ENCODE results near the gene DDX18.
"Not testable (repeated sequence)": the region's sequence is repeated elsewhere in the genome, so short reads cannot be mapped to it uniquely, and the experiment has no call there.

The DDX18 gene

DNA sequence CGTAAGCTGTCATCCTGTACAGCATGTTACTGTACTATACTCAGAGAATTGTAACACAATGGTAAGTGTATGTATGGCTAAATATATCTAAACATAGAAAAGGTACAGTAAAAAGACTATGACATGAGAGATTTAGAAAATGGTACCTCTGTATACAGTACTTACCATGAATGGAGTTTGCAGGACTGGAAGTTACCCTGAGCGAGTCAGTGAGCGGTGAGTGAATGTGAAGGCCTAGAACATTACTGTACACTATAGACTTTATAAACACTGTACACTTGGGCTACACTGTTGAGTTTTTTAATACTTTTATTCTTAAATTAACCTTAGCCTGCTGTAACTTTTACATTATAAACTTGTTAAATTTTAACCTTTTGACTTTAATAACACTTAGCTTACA, 1.5 kb downstream of the DDX18 start:
- ChIA-PET CTCF (interaction anchor here (1.0 to 5.5 kb wide), 4 partner anchors 10 to 189 kb away, joined by 3 to 127 read pairs (median 30); no protein-coding TSS in a partner anchor), POLR2A (no interaction called here)
- DNase-seq (ENCODE audit: extremely low spot score), result no peak
- TF ChIP-seq, protein P1, sequence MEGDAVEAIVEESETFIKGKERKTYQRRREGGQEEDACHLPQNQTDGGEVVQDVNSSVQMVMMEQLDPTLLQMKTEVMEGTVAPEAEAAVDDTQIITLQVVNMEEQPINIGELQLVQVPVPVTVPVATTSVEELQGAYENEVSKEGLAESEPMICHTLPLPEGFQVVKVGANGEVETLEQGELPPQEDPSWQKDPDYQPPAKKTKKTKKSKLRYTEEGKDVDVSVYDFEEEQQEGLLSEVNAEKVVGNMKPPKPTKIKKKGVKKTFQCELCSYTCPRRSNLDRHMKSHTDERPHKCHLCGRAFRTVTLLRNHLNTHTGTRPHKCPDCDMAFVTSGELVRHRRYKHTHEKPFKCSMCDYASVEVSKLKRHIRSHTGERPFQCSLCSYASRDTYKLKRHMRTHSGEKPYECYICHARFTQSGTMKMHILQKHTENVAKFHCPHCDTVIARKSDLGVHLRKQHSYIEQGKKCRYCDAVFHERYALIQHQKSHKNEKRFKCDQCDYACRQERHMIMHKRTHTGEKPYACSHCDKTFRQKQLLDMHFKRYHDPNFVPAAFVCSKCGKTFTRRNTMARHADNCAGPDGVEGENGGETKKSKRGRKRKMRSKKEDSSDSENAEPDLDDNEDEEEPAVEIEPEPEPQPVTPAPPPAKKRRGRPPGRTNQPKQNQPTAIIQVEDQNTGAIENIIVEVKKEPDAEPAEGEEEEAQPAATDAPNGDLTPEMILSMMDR (IDR thresholded peaks at IDR 0.05; ENCODE audit: control extremely low read depth, extremely low read depth, low read depth, missing control alignments), result no peak

DNA sequence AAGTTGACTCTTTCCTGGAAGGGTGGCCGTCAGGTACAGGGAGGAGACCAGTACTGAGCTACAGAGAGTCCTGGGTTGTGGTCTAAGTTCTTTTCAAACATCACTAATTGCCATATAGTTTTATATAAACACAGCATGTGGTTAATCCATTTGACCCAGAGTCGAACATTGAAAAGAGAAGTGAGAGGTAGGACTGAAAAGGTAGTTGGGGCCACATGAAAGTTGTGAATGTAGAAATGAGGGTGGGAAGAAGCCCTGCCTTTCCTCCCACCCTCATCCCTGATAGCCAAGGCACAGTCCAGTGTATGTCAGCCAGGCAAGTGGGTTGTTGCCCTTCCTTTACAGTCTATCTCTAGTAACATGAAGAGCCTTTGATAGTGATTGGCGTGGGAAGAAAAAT, 4.4 kb downstream of the DDX18 start:
- CTCF ChIA-PET, result interaction anchor here (1.3 kb wide), 1 partner anchor 184 kb away, joined by 5 read pairs; no protein-coding TSS in a partner anchor
- DNase-seq (ENCODE audit: extremely low spot score), result no peak
- POLR2A ChIA-PET, result no interaction called here
- TF ChIP-seq, protein P1 (IDR thresholded peaks at IDR 0.05; ENCODE audit: control extremely low read depth, extremely low read depth, low read depth, missing control alignments), result no peak

GRCh38 chr2:117820444-117820843, 6.0 kb downstream of the DDX18 start:
- ChIA-PET POLR2A (no interaction called here), CTCF (interaction anchor here (1.2 kb wide), 1 partner anchor 183 kb away, joined by 3 read pairs; no protein-coding TSS in a partner anchor)
- DNase-seq (ENCODE audit: extremely low spot score), result no peak
- TF ChIP-seq, protein P1 (IDR thresholded peaks at IDR 0.05; ENCODE audit: control extremely low read depth, extremely low read depth, low read depth, missing control alignments), result no peak

DNA sequence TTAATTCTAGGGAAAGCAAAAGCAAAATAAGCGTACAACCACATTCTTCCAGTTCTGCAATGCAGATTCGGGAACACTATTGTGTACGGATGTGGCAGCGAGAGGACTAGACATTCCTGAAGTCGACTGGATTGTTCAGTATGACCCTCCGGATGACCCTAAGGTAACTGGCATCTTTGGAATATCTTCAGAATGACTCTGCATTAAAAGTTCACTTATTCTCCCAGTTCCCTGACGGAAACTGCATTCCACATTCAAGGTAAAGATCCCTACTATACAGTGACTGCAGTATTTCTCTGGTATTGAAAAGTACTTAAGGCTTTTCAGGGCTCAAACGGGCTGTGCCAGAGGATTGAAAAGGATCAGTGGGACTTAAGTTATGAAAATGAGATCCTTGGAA, 10.9 kb downstream of the DDX18 start:
- no peak for DNase-seq (ENCODE audit: extremely low spot score)
- ChIA-PET POLR2A (interaction anchor here (0.6 kb wide), 1 partner anchor 189 kb away, joined by 3 read pairs; the partner anchor contains the start of gene CCDC93), CTCF (interaction anchor here (0.9 to 2.8 kb wide), 3 partner anchors 8 to 178 kb away, joined by 5 to 21 read pairs (median 6); partner anchors contain the start of gene DDX18)
- TF ChIP-seq, protein P1 (IDR thresholded peaks at IDR 0.05; ENCODE audit: control extremely low read depth, extremely low read depth, low read depth, missing control alignments), result no peak

GRCh38 chr2:117827464-117827863, 13.0 kb downstream of the DDX18 start:
- CTCF ChIA-PET, result interaction anchor here (2.8 kb wide), 1 partner anchor 12 kb away, joined by 21 read pairs; the partner anchor contains the start of gene DDX18
- POLR2A ChIA-PET; DNase-seq (ENCODE audit: extremely low spot score): not testable (repeated sequence)

- ChIA-PET POLR2A (no interaction called here), CTCF (interaction anchor here (1.2 to 1.4 kb wide), 2 partner anchors 14 to 15 kb away, joined by 6 to 11 read pairs; partner anchors contain the start of gene DDX18)
- no peak for DNase-seq (ENCODE audit: extremely low spot score)
- TF ChIP-seq, protein P1 (IDR thresholded peaks at IDR 0.05; ENCODE audit: control extremely low read depth, extremely low read depth, low read depth, missing control alignments), result no peak
Observed at GRCh38 chr2:117828870-117829269, 14.4 kb downstream of the DDX18 start.

GRCh38 chr2:117832332-117832731, 17.8 kb downstream of the DDX18 start:
- DNase-seq (ENCODE audit: extremely low spot score), result no peak
- POLR2A ChIA-PET, result no interaction called here
- CTCF ChIA-PET, result interaction anchor here (1.3 to 5.7 kb wide), 4 partner anchors 14 to 171 kb away, joined by 3 to 39 read pairs (median 18); partner anchors contain the start of gene DDX18
- TF ChIP-seq, protein P1 (IDR thresholded peaks at IDR 0.05; ENCODE audit: control extremely low read depth, extremely low read depth, low read depth, missing control alignments), result no peak
